Left ventricle myocardium inferior (tissue), 1 donor: ENCODE data around the gene MPP1. TPM values are rescaled to one million over a fixed set of nuclear protein-coding genes. Genes with fewer than 3 reads are reported as not detected.

ENCODE experiments used
- DNase-seq: peaks from one replicate; pipeline ENCODE4 v3.0.0-alpha.2; 2020
- H3K27ac ChIP-seq: fragments of 200-600 bp; replicated peaks from 2 replicates; pipeline ENCODE4 v1.8.0; 2021
- H3K27me3 ChIP-seq: fragments of 200-600 bp; 2 replicates; pipeline ENCODE4 v1.8.0; 2021; ENCODE audit warnings: low read depth
- H3K36me3 ChIP-seq: fragments of 200-600 bp; 2 replicates; pipeline ENCODE4 v1.8.0; 2021
- H3K4me1 ChIP-seq: fragments of 200-600 bp; 2 replicates; pipeline ENCODE4 v1.8.0; 2021
- H3K4me3 ChIP-seq: fragments of 200-600 bp; 2 replicates; pipeline ENCODE4 v1.8.0; 2021; ENCODE audit warnings: mild to moderate bottlenecking, moderate library complexity
- H3K9me3 ChIP-seq: fragments of 200-600 bp; replicated peaks from 2 replicates; pipeline ENCODE4 v1.8.0; 2021
- intact Hi-C: fragments of 100-400 bp; cut with micrococcal nuclease; formaldehyde crosslinking; loops from one replicate; pipeline ENCODE4 v1.11.0; 2022
- long read RNA-seq: library from polyadenylated mRNA; unstranded; transcript quantifications from one replicate; pipeline ENCODE4 v2.0.0, GENCODE V29; 2021
- total RNA-seq: library from RNA; stranded (reverse); fragmentation: NEBNext Ultra II Directional; extraction: Animal tissue kit (Norgen Biotek cat#: 25700); gene quantifications from one replicate; pipeline ENCODE4 v1.2.1, GENCODE V29; 2021
- TF ChIP-seq, protein P1 (sequence below): fragments of 200-600 bp; IDR thresholded peaks from 2 replicates; pipeline ENCODE4 v1.8.0; 2021; ENCODE audit warnings: antibody characterized with exemption, mild to moderate bottlenecking, borderline replicate concordance
- donor health status: DM: no; HTN: yes; CAD: no; lungs with severe emphysema.

MPP1 gene
- 32.9 TPM for total RNA-seq
- long read RNA-seq, transcript MPP1-202 (12 exons, 2,042 nt) = major isoform, 56 of 65 reads
- long read RNA-seq, partial matches to known transcripts = 0 of 65 reads
- long read RNA-seq, other reads (novel, unspliced or antisense) = 6 of 65 reads

DNA sequence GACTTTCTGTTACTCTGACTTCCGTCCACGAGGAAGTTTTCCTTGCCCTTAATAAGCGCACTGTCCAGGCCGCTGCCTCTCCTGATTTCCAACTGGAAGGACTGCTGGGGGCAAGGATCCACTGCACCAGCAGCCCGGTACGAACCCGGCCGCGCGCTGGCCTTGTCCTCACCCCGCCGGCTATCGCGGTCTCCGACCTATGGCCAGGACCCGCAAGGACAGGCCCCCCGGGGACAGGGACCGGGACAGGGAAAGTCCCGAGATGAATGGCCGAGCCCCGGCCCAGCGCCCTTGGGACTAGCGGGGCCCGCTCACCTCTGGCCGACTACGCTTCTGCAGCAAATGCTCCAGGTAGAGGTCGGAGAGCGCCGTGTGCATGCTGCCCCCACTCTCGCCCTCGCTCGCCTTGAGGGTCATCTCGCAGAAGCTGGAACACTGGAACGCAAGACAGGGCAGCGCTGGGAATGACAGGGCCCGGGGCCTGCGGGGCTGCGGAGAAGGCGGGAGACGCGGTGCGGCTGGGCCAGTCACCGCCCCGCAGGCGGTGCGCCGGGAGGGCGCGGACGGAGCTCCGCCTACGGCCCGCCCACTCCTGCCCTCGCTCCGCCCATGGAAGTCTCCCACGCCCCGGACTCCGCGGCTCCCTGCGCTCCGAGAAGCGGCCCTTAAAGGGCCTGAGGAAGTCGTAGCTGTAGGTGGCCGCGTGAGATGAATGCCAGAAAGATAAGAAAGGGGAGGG lies at the start of gene MPP1:
Gene MPP1 (minus strand): TSS at position 529 of the 739 bp plus-strand sequence. CDS start 112 bp downstream, at position 417.
- Histone ChIP-seq H3K36me3 (no peaks in the 10 kb centered on the region), H3K9me3 (no peaks in the 10 kb centered on the region), H3K4me1 (peaks cover 24% of the 10 kb centered on the region), H3K27ac (peak within 1 kb of the TSS; percentile 81), H3K4me3 (peak within 1 kb of the TSS; percentile 77), H3K27me3 (no peaks in the 10 kb centered on the region)
- intact Hi-C loops = no loop called here
- TF ChIP-seq, protein P1, sequence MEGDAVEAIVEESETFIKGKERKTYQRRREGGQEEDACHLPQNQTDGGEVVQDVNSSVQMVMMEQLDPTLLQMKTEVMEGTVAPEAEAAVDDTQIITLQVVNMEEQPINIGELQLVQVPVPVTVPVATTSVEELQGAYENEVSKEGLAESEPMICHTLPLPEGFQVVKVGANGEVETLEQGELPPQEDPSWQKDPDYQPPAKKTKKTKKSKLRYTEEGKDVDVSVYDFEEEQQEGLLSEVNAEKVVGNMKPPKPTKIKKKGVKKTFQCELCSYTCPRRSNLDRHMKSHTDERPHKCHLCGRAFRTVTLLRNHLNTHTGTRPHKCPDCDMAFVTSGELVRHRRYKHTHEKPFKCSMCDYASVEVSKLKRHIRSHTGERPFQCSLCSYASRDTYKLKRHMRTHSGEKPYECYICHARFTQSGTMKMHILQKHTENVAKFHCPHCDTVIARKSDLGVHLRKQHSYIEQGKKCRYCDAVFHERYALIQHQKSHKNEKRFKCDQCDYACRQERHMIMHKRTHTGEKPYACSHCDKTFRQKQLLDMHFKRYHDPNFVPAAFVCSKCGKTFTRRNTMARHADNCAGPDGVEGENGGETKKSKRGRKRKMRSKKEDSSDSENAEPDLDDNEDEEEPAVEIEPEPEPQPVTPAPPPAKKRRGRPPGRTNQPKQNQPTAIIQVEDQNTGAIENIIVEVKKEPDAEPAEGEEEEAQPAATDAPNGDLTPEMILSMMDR = no peak
- peak; percentile 75 for DNase-seq

DNA sequence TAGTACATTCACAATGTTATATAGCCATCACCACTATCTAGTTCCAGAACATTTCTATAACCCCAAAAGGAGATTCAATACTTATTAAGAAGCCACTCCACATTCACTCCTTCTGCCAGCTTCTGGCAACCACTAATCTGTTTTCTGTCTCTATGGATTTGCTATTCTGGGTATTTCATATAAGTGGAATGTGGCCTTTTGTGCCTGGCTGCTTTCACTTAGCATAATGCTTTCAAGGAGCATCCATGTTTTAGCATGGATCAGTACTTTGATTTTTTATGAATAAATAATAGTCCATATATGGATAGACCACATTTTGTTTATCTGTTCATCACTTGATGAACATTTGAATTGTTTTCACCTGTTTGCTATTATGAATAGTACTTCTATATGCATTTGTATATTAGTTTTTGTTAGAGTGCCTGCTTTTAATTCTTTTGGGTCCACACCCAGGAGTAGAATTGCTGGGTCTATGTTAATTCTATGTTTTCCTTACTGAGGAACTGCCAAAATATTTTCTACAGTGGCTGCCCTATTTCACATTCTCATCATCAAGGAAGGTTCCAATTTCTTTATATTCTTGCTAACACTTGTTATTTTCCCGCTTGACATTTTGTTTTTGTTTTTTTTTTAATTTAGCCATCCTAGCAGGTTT lies 45.8 kb upstream of the MPP1 start:
- Histone ChIP-seq H3K36me3 (no peaks in the 10 kb centered on the region), H3K27ac (no peak overlapping the region), H3K4me3 (no peak overlapping the region), H3K4me1 (no peaks in the 10 kb centered on the region), H3K9me3 (no peaks in the 10 kb centered on the region), H3K27me3 (no peaks in the 10 kb centered on the region)
- DNase-seq = no peak
- TF ChIP-seq, protein P1 = no peak
- intact Hi-C loops = no loop called here

DNA sequence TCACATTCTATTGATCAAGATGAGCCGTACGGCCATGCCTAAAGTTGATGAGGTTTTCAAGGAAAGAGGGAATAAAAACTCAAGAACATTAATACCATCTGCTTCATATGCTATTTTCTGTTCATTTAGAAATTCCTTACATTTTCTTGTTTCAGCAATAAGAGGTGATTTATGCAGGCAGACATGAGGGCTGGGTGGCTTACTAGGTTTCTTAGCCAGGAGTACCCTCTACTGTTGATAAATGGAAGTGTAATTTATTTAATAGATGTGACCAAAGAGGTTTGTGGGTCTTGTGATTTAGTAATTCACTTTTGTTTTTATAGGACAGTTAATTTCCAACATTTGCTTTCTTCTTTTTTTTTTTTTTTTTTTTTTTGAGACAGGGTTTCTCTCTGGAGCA lies 35.6 kb upstream of the MPP1 start:
- Histone ChIP-seq H3K4me3 (no peak overlapping the region), H3K9me3 (no peaks in the 10 kb centered on the region), H3K4me1 (no peaks in the 10 kb centered on the region), H3K27ac (no peak overlapping the region), H3K27me3 (no peaks in the 10 kb centered on the region), H3K36me3 (no peaks in the 10 kb centered on the region)
- TF ChIP-seq, protein P1 = peak; percentile 57
- intact Hi-C loops = no loop called here
- DNase-seq = no peak

DNA sequence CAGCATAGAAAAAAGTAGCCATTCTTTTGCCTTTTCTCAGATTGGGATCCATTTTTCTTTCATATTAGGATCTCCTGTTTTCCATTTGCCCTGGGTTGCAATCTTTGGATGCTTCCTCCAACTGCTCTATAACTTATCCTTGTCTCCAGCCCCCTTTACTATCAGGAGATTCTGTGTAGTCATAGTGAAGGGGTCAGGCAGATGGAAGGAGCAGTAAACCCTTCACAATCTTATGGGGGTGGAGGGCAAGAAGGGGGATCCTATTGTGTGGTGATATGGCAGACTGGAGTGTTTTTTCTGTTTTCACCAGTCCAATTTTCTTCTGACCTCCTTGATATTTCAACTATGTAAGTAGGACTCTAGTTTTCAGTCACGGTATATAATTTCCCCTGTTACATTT lies 30.9 kb upstream of the MPP1 start:
- Histone ChIP-seq H3K36me3 (no peaks in the 10 kb centered on the region), H3K4me3 (no peak overlapping the region), H3K27ac (no peak overlapping the region), H3K4me1 (no peaks in the 10 kb centered on the region), H3K27me3 (no peaks in the 10 kb centered on the region), H3K9me3 (no peaks in the 10 kb centered on the region)
- intact Hi-C loops = no loop called here
- DNase-seq = no peak
- TF ChIP-seq, protein P1 = no peak

DNA sequence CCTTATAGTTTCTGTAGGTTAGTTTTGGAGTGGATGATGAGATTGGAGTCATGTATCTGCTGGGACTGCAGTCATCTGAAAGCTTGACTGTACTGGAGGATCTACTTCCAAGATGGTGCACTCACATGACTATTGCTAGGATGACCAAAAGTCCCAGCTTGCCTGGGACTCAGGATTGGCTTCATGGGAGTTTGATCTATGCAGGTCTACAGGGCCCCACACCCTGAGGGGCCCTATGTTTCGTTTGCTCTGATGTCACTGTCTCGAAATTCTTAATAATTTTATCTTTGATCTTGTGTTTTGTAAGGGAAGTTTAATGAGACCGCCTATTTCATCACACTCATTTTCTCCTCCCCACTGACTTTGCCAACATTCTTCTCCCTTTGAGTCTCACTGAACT lies 29.3 kb upstream of the MPP1 start, which contains the start of gene SMIM9:
Gene SMIM9 (minus strand): TSS at position 101 of the 400 bp plus-strand sequence. CDS start 3,806 bp downstream, outside the sequence.
- Histone ChIP-seq H3K36me3 (no peaks in the 10 kb centered on the region), H3K4me3 (no peak within 1 kb of the TSS)

More for the DNA sequence above, 29.3 kb upstream of the MPP1 start, which contains the start of gene SMIM9:
- H3K4me1 ChIP-seq = no peaks in the 10 kb centered on the region
- TF ChIP-seq, protein P1 = no peak
- no peaks in the 10 kb centered on the region for H3K9me3 ChIP-seq
- H3K27ac ChIP-seq = no peak within 1 kb of the TSS
- no peak for DNase-seq
- no peaks in the 10 kb centered on the region for H3K27me3 ChIP-seq
- intact Hi-C loops = no loop called here
